ENCODE measurements around the gene RUSF1. TPM values are rescaled to one million over a fixed set of nuclear protein-coding genes. Genes with fewer than 3 reads are reported as not detected.

RUSF1 gene
- polyA plus RNA-seq, 1 donor, result 45.5 TPM

DNA sequence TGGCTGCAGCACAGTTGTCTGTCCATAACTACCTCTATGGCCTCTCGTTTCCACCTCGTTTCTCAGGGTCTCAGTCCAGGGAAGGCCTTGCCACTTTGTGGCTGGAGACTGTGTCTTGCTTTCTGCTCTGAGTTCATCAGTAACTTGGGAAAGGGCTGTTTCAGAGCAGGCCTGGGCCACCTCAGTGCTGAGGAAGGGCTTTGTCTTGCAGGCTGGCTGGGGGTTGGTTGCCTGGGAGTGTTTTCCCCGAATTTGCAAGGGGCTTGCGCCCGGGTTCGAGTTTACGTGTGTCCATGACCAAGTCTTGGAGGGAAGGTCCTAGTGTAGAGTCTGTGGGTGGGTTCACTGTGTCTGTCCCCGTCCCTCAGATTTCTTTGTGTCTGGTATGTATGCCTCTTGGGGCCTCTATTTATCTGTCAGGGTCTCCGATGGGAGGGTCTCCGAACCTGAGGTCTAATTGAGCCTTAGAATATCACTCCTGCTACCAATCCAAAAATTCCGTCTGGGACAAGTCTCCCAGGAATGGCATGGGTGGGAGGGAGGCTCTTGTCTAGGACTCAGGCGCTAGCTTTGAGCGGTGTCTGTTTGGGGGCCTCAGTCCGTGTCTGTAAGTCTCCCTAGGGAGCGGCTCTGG lies 36.8 kb downstream of the RUSF1 start:
- DNase-seq (ENCODE audit: low read depth), result no peak

- no peak for DNase-seq (ENCODE audit: low read depth)
Measured at GRCh38 chr16:31470615-31471014, 37.6 kb downstream of the RUSF1 start.

GRCh38 chr16:31467858-31468257 lies 40.3 kb downstream of the RUSF1 start:
- DNase-seq (ENCODE audit: low read depth), result no peak

GRCh38 chr16:31467151-31467773 lies 40.9 kb downstream of the RUSF1 start:
- no peak for DNase-seq (ENCODE audit: low read depth)

DNA sequence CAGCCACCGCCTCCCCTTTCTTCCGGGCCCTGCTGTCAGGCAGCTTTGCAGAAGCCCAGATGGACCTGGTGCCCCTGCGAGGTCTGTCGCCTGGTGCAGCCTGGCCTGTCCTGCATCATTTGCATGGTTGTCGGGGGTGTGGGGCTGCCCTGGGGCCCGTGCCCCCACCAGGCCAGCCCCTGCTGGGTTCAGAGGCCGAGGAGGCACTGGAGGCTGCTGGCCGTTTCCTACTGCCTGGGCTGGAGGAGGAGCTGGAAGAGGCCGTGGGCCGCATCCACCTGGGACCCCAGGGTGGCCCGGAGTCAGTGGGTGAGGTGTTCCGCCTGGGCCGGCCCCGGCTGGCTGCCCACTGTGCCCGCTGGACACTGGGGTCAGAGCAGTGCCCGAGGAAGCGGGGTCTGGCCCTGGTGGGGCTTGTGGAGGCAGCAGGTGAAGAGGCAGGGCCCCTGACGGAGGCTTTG lies 41.8 kb downstream of the RUSF1 start:
- DNase-seq (ENCODE audit: low read depth), result no peak

DNA sequence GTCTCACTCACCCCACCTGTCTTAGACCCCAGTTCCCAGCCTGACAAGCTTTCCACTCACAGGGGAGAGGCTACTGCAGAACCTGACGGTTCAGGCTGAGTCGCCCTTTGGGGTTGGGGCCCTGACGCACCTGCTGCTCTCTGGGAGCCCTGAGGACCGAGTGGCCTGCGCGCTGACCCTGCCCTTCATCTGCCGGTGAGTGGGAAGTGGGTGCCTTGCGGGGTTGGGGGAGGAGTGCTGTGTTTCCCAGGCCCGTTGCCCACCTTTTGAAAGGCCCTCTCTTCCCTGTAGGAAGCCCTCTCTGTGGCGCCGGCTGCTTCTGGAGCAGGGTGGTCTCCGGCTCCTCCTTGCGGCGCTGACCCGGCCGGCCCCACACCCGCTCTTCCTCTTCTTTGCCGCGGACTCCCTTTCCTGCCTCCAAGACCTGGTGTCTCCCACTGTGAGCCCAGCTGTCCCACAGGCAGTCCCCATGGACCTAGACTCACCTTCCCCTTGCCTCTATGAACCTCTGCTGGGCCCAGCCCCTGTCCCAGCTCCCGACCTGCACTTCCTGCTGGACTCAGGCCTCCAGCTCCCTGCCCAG lies 42.3 kb downstream of the RUSF1 start:
- no peak for DNase-seq (ENCODE audit: low read depth)

GRCh38 chr16:31464781-31465260 lies 43.4 kb downstream of the RUSF1 start:
- DNase-seq (ENCODE audit: low read depth), result no peak

DNA sequence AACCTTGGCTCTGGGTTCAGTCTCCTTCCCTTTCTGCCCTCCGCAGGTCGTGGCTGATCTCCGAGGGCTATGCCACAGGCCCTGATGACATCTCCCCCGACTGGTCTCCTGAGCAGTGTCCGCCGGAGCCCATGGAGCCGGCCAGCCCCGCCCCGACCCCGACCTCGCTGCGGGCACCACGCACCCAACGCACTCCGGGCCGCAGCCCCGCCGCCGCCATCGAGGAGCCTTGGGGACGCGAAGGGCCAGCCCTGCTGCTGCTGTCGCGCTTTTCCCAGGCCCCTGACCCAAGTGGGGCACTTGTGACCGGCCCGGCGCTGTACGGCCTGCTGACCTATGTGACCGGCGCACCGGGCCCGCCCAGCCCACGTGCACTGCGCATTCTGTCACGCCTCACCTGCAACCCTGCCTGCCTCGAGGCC lies 43.8 kb downstream of the RUSF1 start:
- no peak for DNase-seq (ENCODE audit: low read depth)

DNA sequence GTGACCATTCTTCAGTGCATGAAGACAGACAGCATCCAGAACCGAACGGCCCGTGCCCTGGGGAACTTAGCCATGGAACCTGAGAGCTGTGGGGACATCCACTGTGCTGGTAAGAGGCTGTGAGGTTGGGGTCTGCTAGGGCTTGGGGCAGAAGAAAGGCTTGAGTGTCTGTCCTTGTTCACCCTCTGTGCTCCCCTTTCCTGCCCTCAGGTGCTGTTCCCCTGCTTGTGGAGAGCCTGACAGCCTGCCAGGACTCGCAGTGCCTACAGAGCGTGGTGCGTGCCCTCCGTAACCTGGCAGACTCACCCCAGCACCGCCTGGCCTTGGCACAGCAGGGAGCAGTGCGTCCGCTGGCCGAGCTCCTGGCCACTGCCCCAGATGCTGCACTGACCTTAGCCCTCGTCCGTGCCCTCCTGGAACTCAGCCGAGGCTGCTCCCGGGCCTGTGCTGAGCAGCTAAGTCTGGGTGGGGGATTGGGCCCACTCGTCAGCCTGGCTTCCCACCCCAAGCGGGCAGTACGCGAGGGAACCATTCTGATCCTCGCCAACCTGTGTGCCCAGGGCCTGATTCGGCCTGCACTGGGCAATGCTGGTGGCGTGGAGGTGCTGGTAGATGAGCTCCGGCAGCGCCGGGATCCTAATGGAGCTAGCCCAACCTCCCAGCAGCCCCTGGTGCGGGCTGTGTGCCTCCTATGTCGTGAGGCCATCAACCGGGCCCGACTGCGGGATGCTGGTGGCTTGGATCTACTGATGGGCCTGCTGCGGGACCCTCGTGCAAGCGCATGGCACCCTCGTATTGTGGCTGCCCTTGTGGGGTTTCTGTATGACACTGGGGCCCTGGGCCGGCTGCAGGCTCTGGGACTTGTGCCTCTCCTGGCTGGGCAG lies 46.0 kb downstream of the RUSF1 start:
- DNase-seq (ENCODE audit: low read depth), result no peak

DNA sequence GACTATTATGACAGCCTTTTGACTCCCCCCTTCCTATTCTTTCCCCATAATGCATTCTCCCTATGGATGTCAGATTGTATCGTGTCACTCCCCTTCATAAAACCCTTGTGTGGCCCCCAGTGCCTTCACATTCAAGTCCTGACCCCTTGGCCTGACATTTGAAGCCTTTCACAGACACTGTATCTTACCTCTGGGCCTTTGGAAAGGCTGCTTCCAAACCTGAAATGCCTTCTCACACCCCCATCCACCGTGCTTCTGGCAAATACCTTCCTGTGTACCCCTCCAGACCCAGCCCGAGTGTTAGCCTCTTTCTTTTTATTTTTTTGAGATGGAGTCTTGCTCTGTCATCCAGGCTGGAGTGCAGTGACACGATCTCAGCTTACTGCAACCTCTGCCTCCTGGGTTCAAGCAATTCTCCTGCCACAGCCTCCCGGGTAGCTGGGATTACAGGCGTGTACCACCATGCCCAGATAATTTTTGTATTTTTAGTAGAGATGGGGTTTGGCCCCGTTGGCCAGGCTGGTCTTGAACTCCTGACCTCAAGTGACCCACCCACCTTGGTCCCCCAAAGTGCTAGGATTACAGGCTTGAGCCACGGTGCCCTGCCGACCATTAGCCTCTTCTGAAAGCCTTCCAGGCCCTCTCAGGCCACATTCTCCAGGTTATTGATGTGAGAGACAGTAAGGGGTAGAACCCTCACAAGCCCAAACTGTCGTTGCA lies 46.8 kb downstream of the RUSF1 start:
- no peak for DNase-seq (ENCODE audit: low read depth)

DNA sequence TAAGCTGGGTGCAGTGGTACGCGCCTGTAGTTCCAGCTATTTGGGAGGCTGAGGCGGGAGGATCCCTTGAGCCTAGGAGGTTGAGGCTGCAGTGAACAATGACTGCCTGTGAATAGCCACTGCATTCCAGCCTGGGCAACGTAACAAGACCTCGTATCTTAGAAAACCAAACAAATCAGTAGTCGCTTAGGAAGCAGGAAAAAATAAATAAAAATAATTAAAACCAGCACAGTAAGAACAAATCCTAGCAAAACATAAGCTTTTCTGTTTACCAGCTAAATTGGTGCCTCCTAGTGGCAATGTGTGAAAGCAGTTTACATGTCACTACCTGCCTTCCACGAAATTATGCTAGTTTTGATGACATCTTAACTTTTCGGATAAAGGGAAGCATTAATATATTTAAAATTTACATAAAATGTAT lies 47.6 kb downstream of the RUSF1 start:
- no peak for DNase-seq (ENCODE audit: low read depth)

- DNase-seq (ENCODE audit: low read depth), result peak; percentile 98
Measured at GRCh38 chr16:31459687-31460581, 48.3 kb downstream of the RUSF1 start.

- peak; percentile 98 for DNase-seq (ENCODE audit: low read depth)
Measured at GRCh38 chr16:31458844-31459686, 49.1 kb downstream of the RUSF1 start, which contains the start of gene ARMC5. TSS of gene ARMC5 (plus strand) at chr16:31459501. CDS start at chr16:31459525, 24 bp downstream.

DNA sequence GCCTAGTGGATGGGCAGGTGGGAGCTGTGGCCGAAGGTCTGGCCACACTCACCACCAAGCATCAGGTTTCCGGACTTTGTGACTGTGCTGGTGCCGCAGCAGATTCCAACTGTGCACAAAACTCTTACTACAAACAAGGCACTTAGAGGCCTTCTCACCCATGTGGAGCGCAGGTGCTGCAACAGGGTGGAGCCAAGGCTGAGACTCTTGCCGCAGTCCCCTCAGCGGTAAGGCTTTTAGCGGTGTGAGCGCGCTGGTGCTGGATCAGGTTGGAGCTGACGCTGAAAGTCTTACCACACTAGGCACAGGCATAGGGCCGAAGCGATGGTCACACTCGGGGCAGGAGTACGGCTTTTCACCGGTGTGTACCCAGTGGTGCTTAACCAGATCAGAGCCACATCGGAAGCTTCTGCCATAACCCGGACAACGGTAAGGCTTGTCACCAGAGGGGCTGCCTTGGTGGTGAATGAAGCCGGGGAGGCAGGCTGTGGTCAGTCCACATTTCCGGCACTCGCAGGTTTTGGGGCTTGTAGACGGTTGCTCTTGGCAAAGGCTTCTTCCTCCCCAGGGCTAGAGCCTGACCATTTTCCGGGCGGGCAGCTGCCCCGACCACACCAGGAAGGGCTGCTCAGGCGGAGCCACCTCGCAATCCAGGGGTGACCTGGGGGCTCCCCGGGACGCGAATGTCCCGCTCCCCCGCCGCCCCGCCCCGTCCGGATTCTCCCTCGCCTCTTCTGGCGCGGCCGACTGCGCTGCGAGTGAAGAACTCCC lies 49.9 kb downstream of the RUSF1 start:
- no peak for DNase-seq (ENCODE audit: low read depth)

GRCh38 chr16:31456988-31457360 lies 51.2 kb downstream of the RUSF1 start:
- no peak for DNase-seq (ENCODE audit: low read depth)

DNA sequence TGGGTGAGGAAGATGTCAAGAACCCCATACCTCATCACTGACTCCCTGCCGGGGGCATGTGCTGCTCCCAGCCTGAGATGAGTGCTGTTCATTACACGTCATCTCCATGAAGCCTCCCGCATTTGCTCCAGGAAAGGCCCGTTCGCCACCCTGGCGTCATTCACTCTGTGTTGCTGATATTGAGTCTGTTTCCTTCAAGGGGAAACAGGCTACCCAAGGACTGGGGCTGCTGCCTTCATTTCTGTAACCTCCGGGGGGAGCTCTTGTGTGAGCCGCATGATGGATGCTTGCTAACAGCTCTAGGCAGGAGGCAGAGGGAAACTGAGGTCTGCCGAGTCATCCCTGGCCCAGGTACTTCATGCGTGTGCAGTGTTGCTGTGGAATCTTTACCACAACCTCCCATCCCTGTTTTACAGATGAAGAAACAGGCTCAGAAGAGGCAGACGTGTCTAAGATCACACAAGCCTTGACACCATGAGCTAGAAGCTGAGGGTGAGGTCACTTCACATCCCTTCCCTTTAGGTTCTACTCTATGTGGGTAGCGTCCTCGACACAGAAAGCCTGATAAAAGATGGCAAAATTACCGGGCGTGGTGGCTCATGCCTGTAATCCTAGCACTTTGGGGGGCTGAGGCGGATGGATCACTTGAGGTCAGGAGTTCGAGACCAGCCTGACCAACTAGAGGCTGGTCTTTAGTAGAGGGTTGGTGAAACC lies 52.4 kb downstream of the RUSF1 start:
- no peak for DNase-seq (ENCODE audit: low read depth)

DNA sequence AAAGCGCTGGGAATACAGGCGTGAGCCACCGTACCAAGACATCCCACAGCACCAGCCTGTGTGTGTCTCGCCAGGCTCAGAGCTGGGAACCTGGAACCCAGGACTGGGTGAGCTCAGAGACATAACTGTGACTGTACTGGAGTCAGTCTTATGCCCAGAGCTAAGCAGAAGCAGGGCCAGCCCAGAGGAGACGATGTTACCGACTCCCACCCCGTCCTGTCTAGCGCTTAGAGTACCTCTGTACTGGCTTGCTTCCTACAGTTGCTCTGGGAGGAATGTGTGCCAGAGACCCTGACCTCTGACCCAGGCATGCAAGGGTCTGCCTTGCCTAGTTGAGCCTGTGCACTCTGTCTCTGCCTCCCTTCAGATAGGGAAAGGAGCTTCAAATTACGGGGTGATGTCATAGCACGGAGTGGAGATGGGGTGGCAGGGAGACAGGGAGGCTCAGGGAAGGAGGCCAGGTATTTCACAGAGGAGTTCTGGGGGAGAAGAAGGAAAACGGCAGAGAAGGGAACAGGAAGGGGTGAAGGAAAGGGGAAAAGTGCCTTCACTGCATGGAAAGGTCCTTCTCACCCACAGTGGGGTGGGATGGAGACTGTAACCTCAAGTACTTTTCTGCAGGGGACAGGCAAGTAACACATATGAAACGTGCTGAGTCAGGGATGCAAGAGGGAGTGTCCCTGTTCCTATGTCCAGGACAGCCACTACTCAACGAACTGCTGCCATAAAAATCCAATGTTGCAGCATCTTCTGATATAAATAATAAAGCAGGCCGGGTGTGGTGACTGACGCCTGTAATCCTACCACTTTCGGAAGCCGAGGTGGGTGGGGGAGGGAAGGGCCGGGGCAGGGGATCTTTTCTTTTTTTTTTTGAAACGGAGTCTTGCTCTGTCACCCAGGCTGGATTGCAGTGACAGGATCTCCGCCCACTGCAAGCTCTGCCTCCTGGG lies 54.7 kb downstream of the RUSF1 start:
- DNase-seq (ENCODE audit: low read depth), result no peak
